ENCODE measurements around the gene ARID4A. TPM values are rescaled to one million over a fixed set of nuclear protein-coding genes. Genes with fewer than 3 reads are reported as not detected.

The ARID4A gene
- total RNA-seq, 1 experiment from 2014 or later, result 24.9 TPM

GRCh38 chr14:58364316-58364715, 66.0 kb downstream of the ARID4A start:
- H3K4me3 ChIP-seq (ENCODE audit: low read depth, low read length, poor library complexity, severe bottlenecking), result no peak overlapping the region
- peaks cover 57% of the 10 kb centered on the region for H3K36me3 ChIP-seq (ENCODE audit: insufficient read depth, low read length, poor library complexity, severe bottlenecking)
- intact Hi-C loops (cut with micrococcal nuclease; ENCODE audit: unreplicated experiment), result loop anchor here (5.0 kb wide), 1 partner anchor 257 kb away; no protein-coding TSS in a partner anchor
- no peaks in the 10 kb centered on the region for H3K4me1 ChIP-seq (ENCODE audit: insufficient read depth, low read length, poor library complexity, severe bottlenecking)
- no peak for DNase-seq (ENCODE audit: low spot score)
- POLR2A ChIA-PET (ENCODE audit: low non-redundant PET), result no interaction called here
- H3K9me3 ChIP-seq (ENCODE audit: low read depth, low read length, poor library complexity, severe bottlenecking), result no peaks in the 10 kb centered on the region
- no peak overlapping the region for H3K27ac ChIP-seq (ENCODE audit: low read depth, low read length, poor library complexity, severe bottlenecking)
- TF ChIP-seq EZH2 (IDR thresholded peaks at IDR 0.05; ENCODE audit: borderline replicate concordance, low read depth, low read length, poor library complexity, severe bottlenecking), result no peak
- TF ChIP-seq, protein P1, sequence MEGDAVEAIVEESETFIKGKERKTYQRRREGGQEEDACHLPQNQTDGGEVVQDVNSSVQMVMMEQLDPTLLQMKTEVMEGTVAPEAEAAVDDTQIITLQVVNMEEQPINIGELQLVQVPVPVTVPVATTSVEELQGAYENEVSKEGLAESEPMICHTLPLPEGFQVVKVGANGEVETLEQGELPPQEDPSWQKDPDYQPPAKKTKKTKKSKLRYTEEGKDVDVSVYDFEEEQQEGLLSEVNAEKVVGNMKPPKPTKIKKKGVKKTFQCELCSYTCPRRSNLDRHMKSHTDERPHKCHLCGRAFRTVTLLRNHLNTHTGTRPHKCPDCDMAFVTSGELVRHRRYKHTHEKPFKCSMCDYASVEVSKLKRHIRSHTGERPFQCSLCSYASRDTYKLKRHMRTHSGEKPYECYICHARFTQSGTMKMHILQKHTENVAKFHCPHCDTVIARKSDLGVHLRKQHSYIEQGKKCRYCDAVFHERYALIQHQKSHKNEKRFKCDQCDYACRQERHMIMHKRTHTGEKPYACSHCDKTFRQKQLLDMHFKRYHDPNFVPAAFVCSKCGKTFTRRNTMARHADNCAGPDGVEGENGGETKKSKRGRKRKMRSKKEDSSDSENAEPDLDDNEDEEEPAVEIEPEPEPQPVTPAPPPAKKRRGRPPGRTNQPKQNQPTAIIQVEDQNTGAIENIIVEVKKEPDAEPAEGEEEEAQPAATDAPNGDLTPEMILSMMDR (conservative IDR thresholded peaks at IDR 0.05; ENCODE audit: low read depth, low read length), result no peak
- no TSS peak for BruUV-seq (replicated peaks)
- CTCF ChIA-PET, result no interaction called here
- H3K27me3 ChIP-seq (replicated peaks; ENCODE audit: insufficient read depth, low read depth, low read length, poor library complexity), result no peaks in the 10 kb centered on the region

DNA sequence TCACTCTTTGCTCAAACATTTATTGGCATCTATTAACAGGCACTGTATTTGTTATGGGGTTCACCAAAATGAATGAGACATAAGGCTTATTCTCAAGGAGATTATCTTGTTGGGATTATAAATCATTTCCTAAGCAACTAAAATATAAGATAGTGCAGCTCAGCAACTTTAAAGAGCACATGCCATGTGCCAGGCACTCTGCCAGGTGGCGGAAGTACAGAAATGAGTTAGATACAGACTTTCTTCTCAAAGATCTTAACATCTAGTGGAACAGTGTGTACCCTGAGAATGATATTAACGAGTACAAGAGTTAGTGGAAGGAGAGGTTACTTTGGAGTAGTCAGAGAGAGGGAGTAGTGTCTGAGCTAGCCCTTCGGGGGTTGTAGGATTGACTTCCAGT, 68.9 kb downstream of the ARID4A start:
- H3K27me3 ChIP-seq (replicated peaks; ENCODE audit: insufficient read depth, low read depth, low read length, poor library complexity), result no peaks in the 10 kb centered on the region
- no peak for DNase-seq (ENCODE audit: low spot score)
- ChIA-PET POLR2A (ENCODE audit: low non-redundant PET) (no interaction called here), CTCF (no interaction called here)
- intact Hi-C loops (cut with micrococcal nuclease; ENCODE audit: unreplicated experiment), result no loop called here
- no peak overlapping the region for H3K27ac ChIP-seq (ENCODE audit: low read depth, low read length, poor library complexity, severe bottlenecking)
- no peak for TF ChIP-seq EZH2 (IDR thresholded peaks at IDR 0.05; ENCODE audit: borderline replicate concordance, low read depth, low read length, poor library complexity, severe bottlenecking)
- TF ChIP-seq, protein P1 (conservative IDR thresholded peaks at IDR 0.05; ENCODE audit: low read depth, low read length), result no peak
- BruUV-seq (replicated peaks), result no TSS peak
- no peaks in the 10 kb centered on the region for H3K9me3 ChIP-seq (ENCODE audit: low read depth, low read length, poor library complexity, severe bottlenecking)
- peaks cover 50% of the 10 kb centered on the region for H3K36me3 ChIP-seq (ENCODE audit: insufficient read depth, low read length, poor library complexity, severe bottlenecking)
- H3K4me1 ChIP-seq (ENCODE audit: insufficient read depth, low read length, poor library complexity, severe bottlenecking), result no peaks in the 10 kb centered on the region
- no peak overlapping the region for H3K4me3 ChIP-seq (ENCODE audit: low read depth, low read length, poor library complexity, severe bottlenecking)

DNA sequence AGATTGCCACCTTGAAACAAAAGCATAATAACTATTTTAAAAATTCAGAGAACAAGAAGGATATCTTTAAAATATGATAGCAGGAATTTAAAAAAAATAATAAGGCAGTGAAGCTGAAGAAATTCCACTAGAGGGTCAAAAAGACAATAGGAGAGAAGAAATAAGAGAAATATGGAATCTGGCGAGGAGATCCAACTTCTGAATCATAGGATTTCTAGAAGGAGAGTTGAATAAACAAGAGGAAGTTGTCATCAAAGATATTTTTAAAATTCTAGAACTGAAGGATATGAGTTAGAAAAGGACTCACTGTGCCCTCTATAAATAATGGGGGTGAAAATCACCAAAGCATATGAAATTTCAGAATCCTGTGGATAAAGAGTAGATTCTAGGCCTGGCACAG, 70.6 kb downstream of the ARID4A start:
- BruUV-seq (replicated peaks), result no TSS peak

More for the DNA sequence above, 70.6 kb downstream of the ARID4A start:
- Histone ChIP-seq H3K36me3 (ENCODE audit: insufficient read depth, low read length, poor library complexity, severe bottlenecking) (peaks cover 53% of the 10 kb centered on the region), H3K27me3 (replicated peaks; ENCODE audit: insufficient read depth, low read depth, low read length, poor library complexity) (no peaks in the 10 kb centered on the region), H3K4me1 (ENCODE audit: insufficient read depth, low read length, poor library complexity, severe bottlenecking) (no peaks in the 10 kb centered on the region), H3K27ac (ENCODE audit: low read depth, low read length, poor library complexity, severe bottlenecking) (no peak overlapping the region), H3K4me3 (ENCODE audit: low read depth, low read length, poor library complexity, severe bottlenecking) (no peak overlapping the region), H3K9me3 (ENCODE audit: low read depth, low read length, poor library complexity, severe bottlenecking) (no peaks in the 10 kb centered on the region)
- POLR2A ChIA-PET (ENCODE audit: low non-redundant PET), result no interaction called here
- intact Hi-C loops (cut with micrococcal nuclease; ENCODE audit: unreplicated experiment), result no loop called here
- TF ChIP-seq EZH2 (IDR thresholded peaks at IDR 0.05; ENCODE audit: borderline replicate concordance, low read depth, low read length, poor library complexity, severe bottlenecking), result no peak
- TF ChIP-seq, protein P1 (conservative IDR thresholded peaks at IDR 0.05; ENCODE audit: low read depth, low read length), result no peak
- CTCF ChIA-PET, result no interaction called here
- DNase-seq (ENCODE audit: low spot score), result no peak

Data from A673 (cell line).